A549 (cell line): Measurements from ENCODE around the gene CRYGN.

Experiments
- CBX2 ChIP-seq: fragments of 200-600 bp; sonication (generic); IDR thresholded peaks from 2 replicates; pipeline ENCODE4 v1.6.1; 2016; ENCODE audit warnings: low read depth, mild to moderate bottlenecking, borderline replicate concordance
- EHMT2 ChIP-seq: fragments of 200-600 bp; sonication (generic); IDR thresholded peaks from 2 replicates; pipeline ENCODE4 v1.6.1; 2016; ENCODE audit warnings: antibody characterized with exemption, low read depth, mild to moderate bottlenecking, moderate library complexity
- EP300 ChIP-seq, 2 experiments: fragments of >200 bp; sonication (Bioruptor Twin); formaldehyde crosslinking; IDR thresholded peaks; 2 replicates in 1 of 2; 3 replicates in 1 of 2; pipeline ENCODE4 v1.6.1; 2016 to 2017
- JUN ChIP-seq, 2 experiments: fragments of >200 bp; sonication (Bioruptor Twin); formaldehyde crosslinking; IDR thresholded peaks; 2 replicates in 1 of 2; 3 replicates in 1 of 2; pipeline ENCODE4 v1.6.1; 2016 to 2017
- POLR2A ChIP-seq: IDR thresholded peaks from 2 replicates; pipeline ENCODE4 v1.6.1; 2012; ENCODE audit warnings: mild to moderate bottlenecking, low read length
- SMC3 ChIP-seq: fragments of >200 bp; sonication (Bioruptor Twin); formaldehyde crosslinking; IDR thresholded peaks from 3 replicates; pipeline ENCODE4 v1.6.1; 2018; ENCODE audit warnings: inconsistent platforms
- TF ChIP-seq, protein P1 (sequence below): fragments of >200 bp; sonication (Bioruptor Twin); formaldehyde crosslinking; IDR thresholded peaks from 3 replicates; pipeline ENCODE4 v1.5.1; 2016
- TF ChIP-seq, protein P2 (sequence below): fragments of 250-450 bp; sonication (Bioruptor Pico); IDR thresholded peaks from 2 replicates; pipeline ENCODE4 v1.5.0; 2021; ENCODE audit warnings: mild to moderate bottlenecking, moderate library complexity, borderline replicate concordance
- TF ChIP-seq, protein P3 (sequence below): fragments of 450-650 bp; IDR thresholded peaks from 2 replicates; pipeline ENCODE4 v1.6.1; 2014; ENCODE audit warnings: antibody characterized with exemption
- TF ChIP-seq, protein P4 (sequence below): fragments of >200 bp; sonication (Bioruptor Twin); formaldehyde crosslinking; IDR thresholded peaks from 3 replicates; pipeline ENCODE4 v1.6.1; 2016
- TF ChIP-seq, protein P5 (sequence below): IDR thresholded peaks from 2 replicates; pipeline ENCODE4 v1.6.1; 2012

DNA sequence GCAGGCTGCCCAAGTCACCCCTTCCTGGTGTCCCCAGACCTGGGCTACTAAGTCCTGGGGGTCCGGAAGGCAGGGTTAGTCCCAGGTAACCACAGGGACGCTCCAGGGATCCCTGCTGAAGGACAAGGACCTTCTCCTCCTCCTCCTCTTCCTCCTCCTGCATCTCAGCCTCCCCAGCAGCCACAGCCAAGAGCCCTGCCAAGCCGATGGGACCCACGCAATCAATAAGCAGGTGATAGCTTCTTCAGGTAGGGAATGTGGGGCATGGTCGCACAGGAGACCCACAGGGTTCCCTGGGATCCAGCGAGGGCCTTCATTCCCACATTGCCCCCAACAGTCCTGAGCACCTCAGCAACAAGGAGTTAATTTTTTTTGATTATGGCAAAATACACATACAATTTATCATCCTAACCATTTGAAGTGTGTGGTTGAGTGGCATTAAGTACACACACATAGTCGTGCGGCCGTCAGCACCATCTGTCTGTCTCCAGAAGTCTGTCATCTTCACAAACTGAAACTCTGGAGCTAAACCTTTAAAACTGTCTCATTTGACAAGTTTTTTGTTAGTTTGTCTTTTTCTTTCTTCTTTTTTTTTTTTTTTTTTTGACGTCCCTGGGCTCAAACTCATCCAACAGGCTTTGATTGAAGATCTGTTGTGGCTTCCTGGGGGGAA is 12.1 kb downstream of the CRYGN start:
- TF ChIP-seq, protein P1, sequence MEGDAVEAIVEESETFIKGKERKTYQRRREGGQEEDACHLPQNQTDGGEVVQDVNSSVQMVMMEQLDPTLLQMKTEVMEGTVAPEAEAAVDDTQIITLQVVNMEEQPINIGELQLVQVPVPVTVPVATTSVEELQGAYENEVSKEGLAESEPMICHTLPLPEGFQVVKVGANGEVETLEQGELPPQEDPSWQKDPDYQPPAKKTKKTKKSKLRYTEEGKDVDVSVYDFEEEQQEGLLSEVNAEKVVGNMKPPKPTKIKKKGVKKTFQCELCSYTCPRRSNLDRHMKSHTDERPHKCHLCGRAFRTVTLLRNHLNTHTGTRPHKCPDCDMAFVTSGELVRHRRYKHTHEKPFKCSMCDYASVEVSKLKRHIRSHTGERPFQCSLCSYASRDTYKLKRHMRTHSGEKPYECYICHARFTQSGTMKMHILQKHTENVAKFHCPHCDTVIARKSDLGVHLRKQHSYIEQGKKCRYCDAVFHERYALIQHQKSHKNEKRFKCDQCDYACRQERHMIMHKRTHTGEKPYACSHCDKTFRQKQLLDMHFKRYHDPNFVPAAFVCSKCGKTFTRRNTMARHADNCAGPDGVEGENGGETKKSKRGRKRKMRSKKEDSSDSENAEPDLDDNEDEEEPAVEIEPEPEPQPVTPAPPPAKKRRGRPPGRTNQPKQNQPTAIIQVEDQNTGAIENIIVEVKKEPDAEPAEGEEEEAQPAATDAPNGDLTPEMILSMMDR = no peak
- TF ChIP-seq, protein P2, sequence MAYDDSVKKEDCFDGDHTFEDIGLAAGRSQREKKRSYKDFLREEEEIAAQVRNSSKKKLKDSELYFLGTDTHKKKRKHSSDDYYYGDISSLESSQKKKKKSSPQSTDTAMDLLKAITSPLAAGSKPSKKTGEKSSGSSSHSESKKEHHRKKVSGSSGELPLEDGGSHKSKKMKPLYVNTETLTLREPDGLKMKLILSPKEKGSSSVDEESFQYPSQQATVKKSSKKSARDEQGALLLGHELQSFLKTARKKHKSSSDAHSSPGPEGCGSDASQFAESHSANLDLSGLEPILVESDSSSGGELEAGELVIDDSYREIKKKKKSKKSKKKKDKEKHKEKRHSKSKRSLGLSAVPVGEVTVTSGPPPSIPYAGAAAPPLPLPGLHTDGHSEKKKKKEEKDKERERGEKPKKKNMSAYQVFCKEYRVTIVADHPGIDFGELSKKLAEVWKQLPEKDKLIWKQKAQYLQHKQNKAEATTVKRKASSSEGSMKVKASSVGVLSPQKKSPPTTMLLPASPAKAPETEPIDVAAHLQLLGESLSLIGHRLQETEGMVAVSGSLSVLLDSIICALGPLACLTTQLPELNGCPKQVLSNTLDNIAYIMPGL (CRISPR knock-in tag) = no peak
- TF ChIP-seq, protein P3, sequence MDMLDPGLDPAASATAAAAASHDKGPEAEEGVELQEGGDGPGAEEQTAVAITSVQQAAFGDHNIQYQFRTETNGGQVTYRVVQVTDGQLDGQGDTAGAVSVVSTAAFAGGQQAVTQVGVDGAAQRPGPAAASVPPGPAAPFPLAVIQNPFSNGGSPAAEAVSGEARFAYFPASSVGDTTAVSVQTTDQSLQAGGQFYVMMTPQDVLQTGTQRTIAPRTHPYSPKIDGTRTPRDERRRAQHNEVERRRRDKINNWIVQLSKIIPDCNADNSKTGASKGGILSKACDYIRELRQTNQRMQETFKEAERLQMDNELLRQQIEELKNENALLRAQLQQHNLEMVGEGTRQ = no peak
- TF ChIP-seq, protein P4, sequence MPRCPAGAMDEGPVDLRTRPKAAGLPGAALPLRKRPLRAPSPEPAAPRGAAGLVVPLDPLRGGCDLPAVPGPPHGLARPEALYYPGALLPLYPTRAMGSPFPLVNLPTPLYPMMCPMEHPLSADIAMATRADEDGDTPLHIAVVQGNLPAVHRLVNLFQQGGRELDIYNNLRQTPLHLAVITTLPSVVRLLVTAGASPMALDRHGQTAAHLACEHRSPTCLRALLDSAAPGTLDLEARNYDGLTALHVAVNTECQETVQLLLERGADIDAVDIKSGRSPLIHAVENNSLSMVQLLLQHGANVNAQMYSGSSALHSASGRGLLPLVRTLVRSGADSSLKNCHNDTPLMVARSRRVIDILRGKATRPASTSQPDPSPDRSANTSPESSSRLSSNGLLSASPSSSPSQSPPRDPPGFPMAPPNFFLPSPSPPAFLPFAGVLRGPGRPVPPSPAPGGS = no peak
- TF ChIP-seq CBX2 = no peak
- TF ChIP-seq SMC3 = no peak
- no peak for TF ChIP-seq EP300 (IDR thresholded peaks at IDR 0.05)
- TF ChIP-seq EHMT2 = no peak
- TF ChIP-seq POLR2A = no peak
- no peak for TF ChIP-seq JUN (IDR thresholded peaks at IDR 0.05)
- TF ChIP-seq, protein P5, sequence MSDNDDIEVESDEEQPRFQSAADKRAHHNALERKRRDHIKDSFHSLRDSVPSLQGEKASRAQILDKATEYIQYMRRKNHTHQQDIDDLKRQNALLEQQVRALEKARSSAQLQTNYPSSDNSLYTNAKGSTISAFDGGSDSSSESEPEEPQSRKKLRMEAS = no peak
